SW 1271 (cell line): ENCODE data around the gene FADS3.

Experiments used
- DNase-seq, 2 experiments: peaks; one replicate each; lab custom pipeline; 2025; lab: John Stamatoyannopoulos, UW

Gene FADS3

DNA sequence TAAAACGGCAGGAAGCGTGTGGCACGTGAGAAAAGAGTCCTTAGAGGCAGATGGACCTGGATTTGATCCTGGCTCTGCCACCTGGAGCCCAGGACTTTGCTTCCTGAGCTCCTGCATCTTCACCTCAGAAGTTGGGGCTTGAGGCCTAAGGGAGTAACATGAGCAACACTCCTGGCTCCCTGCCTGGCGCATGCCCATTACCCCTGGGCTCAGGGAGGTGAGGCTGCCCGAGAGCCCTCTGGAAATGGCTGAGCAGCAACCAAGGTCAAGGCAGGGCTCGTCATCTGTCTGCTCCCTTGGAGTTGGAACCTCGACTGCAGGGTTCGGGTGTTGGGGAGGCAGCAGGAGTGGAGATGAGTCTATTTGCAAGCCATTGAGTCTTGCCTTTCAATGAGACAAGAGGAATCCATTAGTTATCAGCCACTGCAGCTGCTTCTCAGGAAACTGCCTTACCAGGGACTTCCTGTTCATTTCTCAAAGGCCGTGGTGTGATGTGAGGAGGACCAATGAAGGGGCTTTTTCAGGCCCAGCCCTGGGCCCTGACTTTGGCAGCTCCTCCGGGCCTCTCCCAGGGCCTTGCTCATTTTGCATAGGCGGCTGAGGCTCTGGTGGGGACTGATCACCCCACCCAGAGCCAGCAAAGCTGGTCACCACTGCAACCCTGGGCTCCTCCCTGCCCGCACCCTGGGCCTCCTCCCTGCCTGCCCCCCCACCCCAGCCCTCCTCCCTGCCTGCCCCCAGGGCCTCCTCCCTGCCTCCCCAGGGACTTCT is 56.9 kb downstream of the FADS3 start:
- no peak for DNase-seq

DNA sequence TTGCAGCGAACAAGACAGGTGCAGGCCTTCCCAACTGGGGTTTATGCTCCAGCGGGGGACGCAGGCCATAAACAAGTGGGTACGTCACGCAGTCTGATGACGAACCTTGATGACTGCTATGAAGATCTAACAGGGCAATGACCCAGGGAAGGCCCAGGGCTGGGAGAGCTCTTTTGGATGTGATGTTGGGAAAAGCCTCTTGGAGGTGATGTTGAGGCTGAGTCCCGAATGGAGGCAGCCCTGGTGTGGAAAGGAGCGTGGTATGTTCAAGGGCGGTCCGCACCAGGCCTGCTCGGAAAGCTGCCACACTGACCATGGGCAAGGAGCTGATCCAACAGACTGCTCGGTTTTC is 57.4 kb downstream of the FADS3 start:
- no peak for DNase-seq

DNA sequence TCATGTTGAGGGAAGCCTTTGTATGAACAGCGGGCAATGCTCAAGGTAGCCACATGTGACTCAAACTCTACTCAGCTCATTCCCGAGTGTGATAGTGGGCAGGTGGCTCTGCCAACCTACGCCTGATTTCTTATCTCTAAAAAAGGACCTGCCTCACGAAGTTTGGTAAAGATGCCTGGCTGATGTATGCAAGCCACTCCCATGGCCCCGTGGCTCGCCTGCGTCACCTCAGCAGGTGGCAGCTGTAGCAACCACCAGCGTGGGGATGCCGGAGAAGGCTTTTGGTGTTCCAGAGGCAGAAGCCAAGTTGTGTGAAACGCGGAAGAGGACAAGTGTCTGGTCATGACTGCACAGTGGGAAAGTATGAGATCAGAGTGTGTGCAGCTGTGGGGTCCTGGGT is 57.9 kb downstream of the FADS3 start:
- no peak for DNase-seq

GRCh38 chr11:61832754-61833153 is 58.6 kb downstream of the FADS3 start:
- DNase-seq = no peak

DNA sequence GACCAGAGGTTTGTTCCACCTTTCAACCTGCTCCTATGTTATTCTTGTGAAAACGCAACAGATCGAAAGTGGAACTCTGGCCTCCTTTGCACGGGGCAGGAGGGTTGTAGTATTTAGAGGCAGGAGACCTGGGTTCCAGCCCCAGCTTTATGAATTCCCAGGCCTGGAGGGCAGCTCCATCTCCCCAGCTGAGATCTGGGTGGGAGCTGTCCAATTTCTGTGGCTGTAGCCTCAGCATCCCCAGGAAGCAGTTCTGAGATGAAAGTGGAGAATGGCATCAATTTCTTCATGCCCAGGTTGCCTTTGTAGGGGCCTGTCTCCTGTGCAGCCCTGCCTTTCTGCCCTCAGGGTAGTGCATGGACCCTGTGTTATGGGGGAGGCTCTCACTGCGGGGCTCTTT is 59.1 kb downstream of the FADS3 start:
- no peak for DNase-seq

DNA sequence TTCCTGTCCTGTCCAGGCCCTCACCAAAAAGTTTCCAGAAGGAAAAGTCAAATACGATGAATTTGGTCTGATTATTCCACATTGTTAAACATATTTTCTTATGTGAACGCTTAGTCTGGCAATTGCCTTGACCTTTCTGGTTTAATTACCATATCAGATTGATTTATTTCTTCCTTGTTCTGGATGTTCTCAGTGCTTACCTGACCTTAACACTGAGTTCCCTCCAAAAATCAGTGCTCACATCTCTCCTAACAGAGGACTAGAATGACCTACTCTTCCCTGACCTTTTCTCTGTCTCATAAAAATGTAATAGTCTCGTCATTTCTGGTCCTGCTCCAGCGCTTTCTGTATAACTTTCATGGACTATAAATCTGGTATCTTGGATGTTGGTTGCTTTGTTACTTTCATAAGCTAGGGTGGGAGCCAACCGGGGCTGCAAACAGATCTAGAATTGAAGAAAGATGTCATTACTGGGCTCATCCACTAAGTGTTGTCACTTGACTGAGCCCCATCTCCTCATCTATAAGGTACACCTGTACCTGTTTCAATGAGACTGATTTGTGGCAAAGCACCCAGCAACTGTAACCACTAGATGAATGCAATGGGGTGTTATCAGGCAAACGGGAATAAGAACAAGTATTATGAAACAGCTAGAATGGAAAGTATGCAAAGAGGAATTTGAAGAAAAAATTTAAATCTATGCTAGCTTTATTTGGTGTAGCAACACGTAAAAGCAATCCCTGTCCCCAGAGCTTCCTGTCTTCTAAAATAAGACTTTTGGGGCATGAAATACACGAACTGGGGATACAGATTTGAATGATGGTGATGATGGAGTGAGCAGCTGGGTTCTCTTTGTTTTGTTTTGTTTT is 60.9 kb downstream of the FADS3 start:
- DNase-seq = no peak

- no peak for DNase-seq
Observed at GRCh38 chr11:61829806-61830205, 61.5 kb downstream of the FADS3 start.

DNA sequence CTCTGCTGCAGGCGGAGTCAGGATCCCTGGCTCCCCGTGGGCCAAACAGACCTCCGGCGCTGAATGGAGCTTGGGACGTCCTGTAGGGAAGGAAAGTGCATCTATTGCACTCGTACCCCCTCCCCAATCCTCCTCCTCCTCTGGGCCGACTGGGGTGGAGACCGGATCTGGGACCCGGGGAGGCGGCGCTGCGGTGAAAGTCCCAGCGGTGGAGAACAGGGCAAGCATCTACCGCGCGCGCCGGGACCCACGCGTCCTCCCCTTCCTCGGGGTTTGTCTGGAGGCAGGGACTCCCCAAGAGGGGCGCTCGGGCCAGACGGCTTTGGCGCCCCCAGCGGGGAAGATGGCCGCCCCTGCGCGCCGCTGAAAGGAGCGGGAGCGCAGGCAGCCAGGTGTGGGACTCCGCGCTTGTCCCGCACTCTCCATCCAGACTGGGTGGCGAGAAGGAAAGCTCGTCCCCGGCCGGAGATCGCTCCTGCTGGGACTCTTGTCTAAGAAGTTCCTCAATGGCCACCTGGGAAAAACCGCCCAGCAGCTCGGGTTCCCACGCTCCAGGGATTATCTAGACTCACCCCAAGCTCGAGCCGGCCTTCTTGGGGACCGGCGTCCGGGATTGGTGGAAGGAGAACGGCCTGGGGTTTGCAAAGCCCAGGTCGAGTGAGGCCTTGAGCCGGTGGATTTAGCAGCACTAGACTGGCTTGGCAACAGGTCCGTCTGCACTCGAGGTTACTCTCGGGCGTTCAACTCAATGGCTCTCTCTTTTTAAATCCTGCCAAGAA is 62.5 kb downstream of the FADS3 start:
- no peak for DNase-seq

DNA sequence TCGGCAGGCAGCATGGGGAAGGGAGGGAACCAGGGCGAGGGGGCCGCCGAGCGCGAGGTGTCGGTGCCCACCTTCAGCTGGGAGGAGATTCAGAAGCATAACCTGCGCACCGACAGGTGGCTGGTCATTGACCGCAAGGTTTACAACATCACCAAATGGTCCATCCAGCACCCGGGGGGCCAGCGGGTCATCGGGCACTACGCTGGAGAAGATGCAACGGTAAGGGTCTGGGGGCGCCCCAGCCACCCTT is 63.0 kb downstream of the FADS3 start:
- no peak for DNase-seq

DNA sequence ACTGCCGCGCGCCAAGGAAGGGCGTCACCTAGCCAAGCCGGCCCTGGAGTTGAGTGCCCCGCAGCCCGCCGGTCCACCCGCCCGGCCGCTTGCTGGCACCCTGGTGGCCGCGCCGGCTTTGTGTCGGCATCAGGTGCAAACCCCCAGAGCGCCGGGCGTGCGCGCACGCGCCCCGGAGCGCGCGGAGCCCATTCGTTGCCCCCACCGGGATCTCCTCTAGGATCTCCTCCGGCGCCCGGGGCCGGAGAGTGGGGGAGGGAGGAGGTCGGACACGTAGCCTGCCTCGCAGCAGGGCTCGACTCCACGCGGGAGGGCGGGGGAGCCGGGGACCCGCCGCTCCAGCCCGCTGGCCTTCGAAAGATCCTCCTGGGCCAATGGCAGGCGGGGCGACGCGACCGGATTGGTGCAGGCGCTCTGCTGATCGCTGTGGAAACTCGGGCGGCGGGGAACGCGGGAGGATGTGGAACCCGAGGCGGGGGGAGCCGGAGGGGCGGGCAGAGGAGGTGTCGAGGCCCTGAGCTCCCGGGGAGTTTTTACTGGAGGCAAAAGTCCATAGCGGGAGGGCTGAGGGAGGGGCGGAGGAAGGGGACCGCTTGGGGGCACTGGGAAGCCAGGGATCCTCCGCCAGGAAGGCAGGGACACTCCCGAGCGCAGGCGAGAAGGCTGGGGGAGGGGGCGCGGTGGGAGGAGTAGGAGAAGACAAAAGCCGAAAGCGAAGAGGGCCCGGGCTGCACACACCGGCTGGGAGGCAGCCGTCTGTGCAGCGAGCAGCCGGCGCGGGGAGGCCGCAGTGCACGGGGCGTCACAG is 63.6 kb downstream of the FADS3 start, which contains the start of gene FADS2:
FADS2 (plus strand) TSS at position 730 of the 808 bp plus-strand sequence. CDS start 91 bp downstream, outside the sequence.
- peak; percentile 35 to 80 for DNase-seq

DNA sequence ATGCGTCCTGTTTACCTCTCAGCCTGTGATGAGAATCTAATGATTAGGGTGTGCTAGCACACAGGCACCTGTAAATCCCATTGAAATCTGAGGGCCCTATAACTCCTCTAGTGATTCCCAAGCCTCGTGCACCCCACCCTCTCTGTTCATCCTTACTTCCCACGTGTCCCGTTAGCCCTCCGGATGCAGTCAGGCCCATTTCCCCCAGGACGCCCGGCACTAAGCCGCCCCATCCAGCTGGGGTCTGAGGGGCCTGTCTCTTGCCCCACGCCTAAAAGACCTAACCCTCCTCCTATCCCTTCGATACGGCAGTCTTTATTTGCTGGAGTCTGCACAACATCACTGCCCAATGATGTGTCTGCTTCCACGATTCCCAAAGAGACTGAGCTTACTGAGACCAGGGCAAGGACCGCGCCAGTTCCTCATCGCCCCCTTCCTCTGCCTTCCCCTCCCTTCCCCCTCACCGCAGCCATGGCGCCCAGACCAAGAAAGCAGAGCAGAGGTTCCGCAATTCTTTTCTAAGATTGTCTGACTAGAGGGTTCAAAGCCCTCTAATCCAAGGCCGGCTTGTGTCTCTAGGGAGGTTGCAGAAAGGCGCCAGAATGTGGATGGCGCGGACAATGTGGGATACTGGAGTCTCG is 64.3 kb downstream of the FADS3 start:
- no peak for DNase-seq
